SK-N-SH (cell line): ENCODE measurements around the gene NOTUM. TPM values are rescaled to one million over a fixed set of nuclear protein-coding genes. Genes with fewer than 3 reads are reported as not detected.

Source experiments
- CTCF ChIA-PET: fragments of 300-600, 350-600 bp; formaldehyde crosslinking; extraction: SDS; loops from one replicate; lab custom pipeline; 2021; lab: Yijun Ruan, JAX
- POLR2A ChIA-PET: fragments of 350-600 bp; sonication (Branson Sonifier 250); formaldehyde crosslinking; extraction: SDS; loops from one replicate; lab custom pipeline; 2020; ENCODE audit warnings: antibody characterized with exemption, inconsistent platforms; lab: Yijun Ruan, JAX
- DNase-seq: peaks from one replicate; pipeline ENCODE4 v3.0.0; 2012
- H2AFZ ChIP-seq: fragments of 200-600 bp; sonication (generic); 2 replicates; pipeline ENCODE4 v1.8.1; 2016; ENCODE audit warnings: antibody characterized with exemption, mild to moderate bottlenecking, low read depth
- H3F3A ChIP-seq: fragments of 200-600 bp; sonication (generic); replicated peaks from 2 replicates; pipeline ENCODE3; 2016; ENCODE audit warnings: antibody characterized with exemption, mild to moderate bottlenecking; ENCODE audit not compliant: insufficient read depth
- H3K27ac ChIP-seq, 2 experiments: fragments of 200-500 bp in 1 of 2; fragments of 200-600 bp in 1 of 2; sonication (Bioruptor generic) in 1 of 2; sonication (generic), shearing (Covaris generic) in 1 of 2; 2 replicates each; pipeline versions ENCODE4 v1.5.1 to v1.6.1; 2014 to 2016; ENCODE audit warnings: low read depth in 2 of 2, inconsistent platforms in 1 of 2, low read length in 1 of 2, mild to moderate bottlenecking in 1 of 2, mixed read lengths in 1 of 2
- H3K27me3 ChIP-seq: fragments of 200-600 bp; sonication (generic), shearing (Covaris generic); 2 replicates; pipeline ENCODE4 v1.6.1; 2016; ENCODE audit warnings: mixed run types; ENCODE audit not compliant: insufficient read depth
- H3K36me3 ChIP-seq, 2 experiments: fragments of 200-500 bp in 1 of 2; fragments of 200-600 bp in 1 of 2; sonication (Bioruptor generic) in 1 of 2; sonication (generic) in 1 of 2; replicated peaks in 1 of 2; 2 replicates each; pipeline versions ENCODE3 to v1.5.1; 2014 to 2016; ENCODE audit warnings: low read length in 1 of 2, mild to moderate bottlenecking in 1 of 2; ENCODE audit not compliant: insufficient read depth in 2 of 2, control insufficient read depth in 1 of 2
- H3K4me1 ChIP-seq, 2 experiments: fragments of 200-500 bp in 1 of 2; fragments of 200-600 bp in 1 of 2; sonication (Bioruptor generic) in 1 of 2; sonication (generic), shearing (Covaris generic) in 1 of 2; 2 replicates each; pipeline versions ENCODE4 v1.5.1 to v1.6.1; 2014 to 2016; ENCODE audit warnings: low read depth in 1 of 2, low read length in 1 of 2, mixed run types in 1 of 2; ENCODE audit not compliant: insufficient read depth in 2 of 2, control insufficient read depth in 1 of 2
- H3K4me2 ChIP-seq: fragments of 200-600 bp; sonication (generic), shearing (Covaris generic); 2 replicates; pipeline ENCODE4 v1.6.1; 2017; ENCODE audit warnings: mixed run types
- H3K4me3 ChIP-seq, 2 experiments: fragments of 200-500 bp in 1 of 2; fragments of 200-600 bp in 1 of 2; sonication (Bioruptor generic) in 1 of 2; sonication (generic), shearing (Covaris generic) in 1 of 2; 2 replicates each; pipeline versions ENCODE4 v1.5.1 to v1.8.1; 2014 to 2016; ENCODE audit warnings: low read depth in 2 of 2, inconsistent platforms in 1 of 2, low read length in 1 of 2, mild to moderate bottlenecking in 1 of 2, mixed read lengths in 1 of 2, moderate library complexity in 1 of 2
- H3K79me2 ChIP-seq: fragments of 200-600 bp; sonication (generic); 2 replicates; pipeline ENCODE4 v1.8.1; 2017; ENCODE audit warnings: mild to moderate bottlenecking; ENCODE audit not compliant: insufficient read depth
- H3K9ac ChIP-seq: fragments of 200-600 bp; sonication (generic); 2 replicates; pipeline ENCODE4 v1.6.1; 2017; ENCODE audit warnings: mixed run types
- H3K9me2 ChIP-seq: fragments of 200-600 bp; sonication (generic); 2 replicates; pipeline ENCODE4 v1.6.1; 2017; ENCODE audit warnings: mixed run types
- H3K9me3 ChIP-seq: fragments of 200-600 bp; sonication (generic); 2 replicates; pipeline ENCODE4 v1.6.1; 2017; ENCODE audit warnings: mixed run types, mild to moderate bottlenecking, moderate library complexity
- H4K20me1 ChIP-seq: fragments of 200-600 bp; sonication (generic); 2 replicates; pipeline ENCODE4 v1.6.1; 2017; ENCODE audit warnings: mild to moderate bottlenecking, mixed run types; ENCODE audit not compliant: insufficient read depth
- CHD2 ChIP-seq: fragments of 150-350 bp; IDR thresholded peaks from 2 replicates; pipeline ENCODE4 v1.6.1; 2018; ENCODE audit warnings: low read length; ENCODE audit not compliant: partially characterized antibody
- ELF1 ChIP-seq: IDR thresholded peaks from 2 replicates; pipeline ENCODE4 v1.4.0; 2012
- EP300 ChIP-seq, 2 experiments: IDR thresholded peaks; 2 replicates each; pipeline versions ENCODE4 v1.4.0 to v1.6.1; 2012; ENCODE audit warnings: borderline replicate concordance in 1 of 2, low read depth in 1 of 2, low read length in 1 of 2
- FOSL2 ChIP-seq: IDR thresholded peaks from 2 replicates; pipeline ENCODE4 v1.4.0; 2012; ENCODE audit warnings: low read depth, mild to moderate bottlenecking, moderate library complexity, borderline replicate concordance
- FOXM1 ChIP-seq: IDR thresholded peaks from 2 replicates; pipeline ENCODE4 v1.4.0; 2012; ENCODE audit warnings: low read depth, mild to moderate bottlenecking
- GABPA ChIP-seq: IDR thresholded peaks from 2 replicates; pipeline ENCODE4 v1.4.0; 2012; ENCODE audit warnings: low read depth, mild to moderate bottlenecking
- GATA2 ChIP-seq: sonication (generic); formaldehyde crosslinking; IDR thresholded peaks from 2 replicates; pipeline ENCODE4 v1.5.0; 2020; ENCODE audit warnings: mild to moderate bottlenecking, missing genetic modification reagents
- JUND ChIP-seq: IDR thresholded peaks from 2 replicates; pipeline ENCODE4 v1.4.0; 2012
- MEF2A ChIP-seq: IDR thresholded peaks from 2 replicates; pipeline ENCODE4 v1.4.0; 2012; ENCODE audit warnings: low read depth, borderline replicate concordance
- MXI1 ChIP-seq: IDR thresholded peaks from 2 replicates; pipeline ENCODE4 v1.6.1; 2012; ENCODE audit warnings: mild to moderate bottlenecking, low read depth, low read length, improper control_type of control experiment
- NFIC ChIP-seq: IDR thresholded peaks from 2 replicates; pipeline ENCODE4 v1.4.0; 2012; ENCODE audit warnings: borderline replicate concordance
- NRF1 ChIP-seq: IDR thresholded peaks from 2 replicates; pipeline ENCODE4 v1.6.1; 2012; ENCODE audit warnings: low read depth, mild to moderate bottlenecking, low read length
- POLR2AphosphoS5 ChIP-seq: IDR thresholded peaks from 2 replicates; pipeline ENCODE4 v1.6.1; 2012; ENCODE audit warnings: low read depth, low read length
- RCOR1 ChIP-seq: fragments of 150-350 bp; IDR thresholded peaks from 2 replicates; pipeline ENCODE4 v1.6.1; 2017; ENCODE audit warnings: antibody characterized with exemption, low read length
- RFX5 ChIP-seq: IDR thresholded peaks from 2 replicates; pipeline ENCODE4 v1.6.1; 2012; ENCODE audit warnings: mild to moderate bottlenecking, improper control_type of control experiment, low read length
- RXRA ChIP-seq: IDR thresholded peaks from 2 replicates; pipeline ENCODE4 v1.4.0; 2012; ENCODE audit warnings: low read depth, mild to moderate bottlenecking, borderline replicate concordance
- SIN3A ChIP-seq: IDR thresholded peaks from 2 replicates; pipeline ENCODE4 v1.6.1; 2012; ENCODE audit warnings: low read depth, mild to moderate bottlenecking, low read length, moderate library complexity, borderline replicate concordance
- SMC3 ChIP-seq: IDR thresholded peaks from 2 replicates; pipeline ENCODE4 v1.6.1; 2012; ENCODE audit warnings: low read depth, low read length, improper control_type of control experiment
- TAF1 ChIP-seq: IDR thresholded peaks from 2 replicates; pipeline ENCODE4 v1.6.1; 2012; ENCODE audit warnings: low read depth, mild to moderate bottlenecking, low read length, moderate library complexity, borderline replicate concordance
- TCF12 ChIP-seq: IDR thresholded peaks from 2 replicates; pipeline ENCODE4 v1.4.0; 2012
- TEAD4 ChIP-seq: IDR thresholded peaks from 2 replicates; pipeline ENCODE4 v1.4.0; 2012; ENCODE audit warnings: mild to moderate bottlenecking, borderline replicate concordance; ENCODE audit not compliant: insufficient read depth
- WGBS: methylation state at CpG from one replicate; pipeline ENCODE4 v1.1.6; 2017; ENCODE audit warnings: low lambda C conversion rate; 5-methylcytosine and 5-hydroxymethylcytosine counted together
- polyA plus RNA-seq, 3 experiments: library from polyadenylated mRNA; depleted of rRNA; stranded (reverse); fragments of >200 nt; gene quantifications; 2 replicates each; pipeline ENCODE4 v1.2.3, GENCODE V29; 2012
- TF ChIP-seq, protein P1 (sequence below): IDR thresholded peaks from 2 replicates; pipeline ENCODE4 v1.6.1; 2012; ENCODE audit warnings: mild to moderate bottlenecking, low read depth, low read length, moderate library complexity
- TF ChIP-seq, protein P2 (sequence below): IDR thresholded peaks from 2 replicates; pipeline ENCODE4; 2012
- TF ChIP-seq, protein P3 (sequence below): IDR thresholded peaks from 2 replicates; pipeline ENCODE4 v1.4.0; 2012; ENCODE audit warnings: low read depth, borderline replicate concordance
- TF ChIP-seq, protein P4 (sequence below): fragments of 200-600 bp; sonication (generic); IDR thresholded peaks from 2 replicates; pipeline ENCODE4 v1.6.1; 2017; ENCODE audit warnings: antibody characterized with exemption, mild to moderate bottlenecking, moderate library complexity
- TF ChIP-seq, protein P5 (sequence below): IDR thresholded peaks from 2 replicates; pipeline ENCODE4 v1.4.0; 2012; ENCODE audit warnings: low read depth

Gene NOTUM
- polyA plus RNA-seq, 1 of the 3 experiments (the other 2 are of a cell fraction): 0.33 TPM

DNA sequence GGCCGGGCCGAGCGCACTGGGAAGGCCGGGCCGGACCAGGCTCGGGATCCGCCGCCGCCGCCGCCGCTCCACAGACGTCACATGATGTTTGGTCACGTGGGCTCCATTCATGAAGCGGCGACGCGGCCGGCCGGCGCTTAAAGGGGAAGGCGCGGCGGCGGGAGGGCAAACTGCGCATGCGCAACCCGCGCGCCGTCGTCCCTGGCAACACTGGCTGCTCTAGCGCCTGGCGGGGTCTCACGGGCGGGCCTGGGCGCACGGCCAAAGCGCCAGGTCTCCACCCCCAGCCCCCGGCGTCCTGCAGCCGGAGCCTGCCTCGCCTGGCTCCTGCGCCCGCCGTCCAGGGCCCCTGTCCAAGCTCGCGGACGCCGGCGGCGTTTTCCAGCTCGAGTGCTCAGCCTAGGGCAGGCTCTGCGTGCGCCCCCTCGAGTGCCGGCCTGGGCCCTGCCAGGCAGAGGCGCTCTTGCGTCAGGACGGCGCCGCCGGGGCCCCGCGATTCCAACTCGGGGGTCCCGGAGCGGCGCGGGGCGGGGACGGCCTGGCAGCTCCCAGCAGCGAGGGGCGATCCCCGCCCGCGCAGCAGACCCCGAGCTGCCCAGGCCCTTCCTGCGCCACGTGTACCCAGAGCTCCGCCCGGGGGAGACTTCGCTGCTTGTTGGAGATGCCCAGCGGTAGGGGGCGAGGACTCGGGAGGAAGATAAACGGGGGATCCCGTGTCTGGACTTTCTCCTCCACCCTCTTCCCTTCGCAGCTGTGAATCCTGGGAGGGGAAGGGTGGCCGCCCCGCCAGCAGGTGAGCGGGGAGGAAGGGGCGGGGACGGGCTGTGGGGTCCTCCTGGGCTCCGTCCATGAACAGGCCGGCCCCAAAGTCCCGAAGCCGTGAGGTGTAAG lies 33.1 kb downstream of the NOTUM start, which contains the start of gene MAFG:
MAFG (minus strand) TSS at position 83 of the 891 bp plus-strand sequence. CDS start 4,550 bp downstream, outside the sequence.
- Histone ChIP-seq H3K9me3 (no peaks in the 10 kb centered on the region), H3K27me3 (no peaks in the 10 kb centered on the region), H3F3A (peaks cover 17% of the 10 kb centered on the region), H3K36me3 (peaks cover 0 to 2% of the 10 kb centered on the region in 2 experiments), H3K9me2 (no peaks in the 10 kb centered on the region), H3K27ac (peak within 1 kb of the TSS; percentile 72 to 85), H2AFZ (peak within 1 kb of the TSS; percentile 82), H3K4me3 (peak within 1 kb of the TSS; percentile 92), H3K79me2 (peaks cover 43% of the 10 kb centered on the region), H3K9ac (peak within 1 kb of the TSS; percentile 91), H4K20me1 (peaks cover 38% of the 10 kb centered on the region), H3K4me1 (peaks cover 20 to 31% of the 10 kb centered on the region in 2 experiments; a peak in 2 of 4 replicates), H3K4me2 (peak within 1 kb of the TSS; percentile 100)
- CTCF ChIA-PET: interaction anchor here (0.7 to 11.7 kb wide), 26 partner anchors 9 to 1653 kb away, joined by 3 to 107 read pairs (median 4); partner anchors contain the start of genes ALYREF, ANAPC11, ARHGDIA and ASPSCR1
- peak; percentile 100 for DNase-seq
- under 1% methylated on average over 43 of the region's 98 CpGs for WGBS
- POLR2A ChIA-PET: interaction anchor here (1.0 to 5.0 kb wide), 9 partner anchors 10 to 110 kb away, joined by 3 to 34 read pairs (median 4); partner anchors contain the start of genes ALYREF, ANAPC11, ARHGDIA and CENPX
- TF ChIP-seq RXRA (no peak), TCF12 (no peak), FOSL2 (no peak), TEAD4 (no peak), FOXM1 (no peak), EP300 (IDR thresholded peaks at IDR 0.05; ENCODE audit: borderline replicate concordance in 1 of 2, low read depth in 1 of 2, low read length in 1 of 2) (peak in 1 of 2 experiments; percentile 44; a peak in 1 of 4 replicates), NFIC (peak; percentile 67; the same call in 1 of the 2 replicates), GABPA (peak; percentile 7; the same call in 1 of the 2 replicates), ELF1 (no peak), TAF1 (no peak), GATA2 (CRISPR knock-in tag) (no peak), SMC3 (no peak), NRF1 (peak; percentile 90), MXI1 (peak; percentile 78), JUND (no peak), SIN3A (peak; percentile 68; the same call in 1 of the 2 replicates), RFX5 (no peak), CHD2 (peak; percentile 33), POLR2AphosphoS5 (peak; percentile 63), RCOR1 (no peak; the same call in 1 of the 2 replicates), MEF2A (no peak)
- TF ChIP-seq, protein P1, sequence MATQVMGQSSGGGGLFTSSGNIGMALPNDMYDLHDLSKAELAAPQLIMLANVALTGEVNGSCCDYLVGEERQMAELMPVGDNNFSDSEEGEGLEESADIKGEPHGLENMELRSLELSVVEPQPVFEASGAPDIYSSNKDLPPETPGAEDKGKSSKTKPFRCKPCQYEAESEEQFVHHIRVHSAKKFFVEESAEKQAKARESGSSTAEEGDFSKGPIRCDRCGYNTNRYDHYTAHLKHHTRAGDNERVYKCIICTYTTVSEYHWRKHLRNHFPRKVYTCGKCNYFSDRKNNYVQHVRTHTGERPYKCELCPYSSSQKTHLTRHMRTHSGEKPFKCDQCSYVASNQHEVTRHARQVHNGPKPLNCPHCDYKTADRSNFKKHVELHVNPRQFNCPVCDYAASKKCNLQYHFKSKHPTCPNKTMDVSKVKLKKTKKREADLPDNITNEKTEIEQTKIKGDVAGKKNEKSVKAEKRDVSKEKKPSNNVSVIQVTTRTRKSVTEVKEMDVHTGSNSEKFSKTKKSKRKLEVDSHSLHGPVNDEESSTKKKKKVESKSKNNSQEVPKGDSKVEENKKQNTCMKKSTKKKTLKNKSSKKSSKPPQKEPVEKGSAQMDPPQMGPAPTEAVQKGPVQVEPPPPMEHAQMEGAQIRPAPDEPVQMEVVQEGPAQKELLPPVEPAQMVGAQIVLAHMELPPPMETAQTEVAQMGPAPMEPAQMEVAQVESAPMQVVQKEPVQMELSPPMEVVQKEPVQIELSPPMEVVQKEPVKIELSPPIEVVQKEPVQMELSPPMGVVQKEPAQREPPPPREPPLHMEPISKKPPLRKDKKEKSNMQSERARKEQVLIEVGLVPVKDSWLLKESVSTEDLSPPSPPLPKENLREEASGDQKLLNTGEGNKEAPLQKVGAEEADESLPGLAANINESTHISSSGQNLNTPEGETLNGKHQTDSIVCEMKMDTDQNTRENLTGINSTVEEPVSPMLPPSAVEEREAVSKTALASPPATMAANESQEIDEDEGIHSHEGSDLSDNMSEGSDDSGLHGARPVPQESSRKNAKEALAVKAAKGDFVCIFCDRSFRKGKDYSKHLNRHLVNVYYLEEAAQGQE: 0 out of 2 replicates have a peak, but pooled peaks have one; percentile 5
- TF ChIP-seq, protein P2, sequence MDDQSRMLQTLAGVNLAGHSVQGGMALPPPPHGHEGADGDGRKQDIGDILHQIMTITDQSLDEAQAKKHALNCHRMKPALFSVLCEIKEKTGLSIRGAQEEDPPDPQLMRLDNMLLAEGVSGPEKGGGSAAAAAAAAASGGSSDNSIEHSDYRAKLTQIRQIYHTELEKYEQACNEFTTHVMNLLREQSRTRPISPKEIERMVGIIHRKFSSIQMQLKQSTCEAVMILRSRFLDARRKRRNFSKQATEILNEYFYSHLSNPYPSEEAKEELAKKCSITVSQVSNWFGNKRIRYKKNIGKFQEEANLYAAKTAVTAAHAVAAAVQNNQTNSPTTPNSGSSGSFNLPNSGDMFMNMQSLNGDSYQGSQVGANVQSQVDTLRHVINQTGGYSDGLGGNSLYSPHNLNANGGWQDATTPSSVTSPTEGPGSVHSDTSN: peak; percentile 32; the same call in 1 of the 2 replicates
- TF ChIP-seq, protein P3, sequence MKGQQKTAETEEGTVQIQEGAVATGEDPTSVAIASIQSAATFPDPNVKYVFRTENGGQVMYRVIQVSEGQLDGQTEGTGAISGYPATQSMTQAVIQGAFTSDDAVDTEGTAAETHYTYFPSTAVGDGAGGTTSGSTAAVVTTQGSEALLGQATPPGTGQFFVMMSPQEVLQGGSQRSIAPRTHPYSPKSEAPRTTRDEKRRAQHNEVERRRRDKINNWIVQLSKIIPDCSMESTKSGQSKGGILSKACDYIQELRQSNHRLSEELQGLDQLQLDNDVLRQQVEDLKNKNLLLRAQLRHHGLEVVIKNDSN: peak; percentile 98
- TF ChIP-seq, protein P4, sequence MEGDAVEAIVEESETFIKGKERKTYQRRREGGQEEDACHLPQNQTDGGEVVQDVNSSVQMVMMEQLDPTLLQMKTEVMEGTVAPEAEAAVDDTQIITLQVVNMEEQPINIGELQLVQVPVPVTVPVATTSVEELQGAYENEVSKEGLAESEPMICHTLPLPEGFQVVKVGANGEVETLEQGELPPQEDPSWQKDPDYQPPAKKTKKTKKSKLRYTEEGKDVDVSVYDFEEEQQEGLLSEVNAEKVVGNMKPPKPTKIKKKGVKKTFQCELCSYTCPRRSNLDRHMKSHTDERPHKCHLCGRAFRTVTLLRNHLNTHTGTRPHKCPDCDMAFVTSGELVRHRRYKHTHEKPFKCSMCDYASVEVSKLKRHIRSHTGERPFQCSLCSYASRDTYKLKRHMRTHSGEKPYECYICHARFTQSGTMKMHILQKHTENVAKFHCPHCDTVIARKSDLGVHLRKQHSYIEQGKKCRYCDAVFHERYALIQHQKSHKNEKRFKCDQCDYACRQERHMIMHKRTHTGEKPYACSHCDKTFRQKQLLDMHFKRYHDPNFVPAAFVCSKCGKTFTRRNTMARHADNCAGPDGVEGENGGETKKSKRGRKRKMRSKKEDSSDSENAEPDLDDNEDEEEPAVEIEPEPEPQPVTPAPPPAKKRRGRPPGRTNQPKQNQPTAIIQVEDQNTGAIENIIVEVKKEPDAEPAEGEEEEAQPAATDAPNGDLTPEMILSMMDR: peak; percentile 63
- TF ChIP-seq, protein P5, sequence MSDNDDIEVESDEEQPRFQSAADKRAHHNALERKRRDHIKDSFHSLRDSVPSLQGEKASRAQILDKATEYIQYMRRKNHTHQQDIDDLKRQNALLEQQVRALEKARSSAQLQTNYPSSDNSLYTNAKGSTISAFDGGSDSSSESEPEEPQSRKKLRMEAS: peak; percentile 89
